Neural cell (in vitro differentiated cells): ENCODE results near the gene HACE1. TPM values are rescaled to one million over a fixed set of nuclear protein-coding genes. Genes with fewer than 3 reads are reported as not detected.

ENCODE experiments used
- H2AFZ ChIP-seq: fragments of 200-600, 300-800 bp; sonication (generic), shearing (Covaris generic); 2 replicates; pipeline ENCODE4 v1.6.0; 2014; ENCODE audit warnings: low read depth, mild to moderate bottlenecking, antibody characterized with exemption, low read length, moderate library complexity
- H3F3A ChIP-seq: fragments of 200-600 bp; shearing (Covaris generic); 2 replicates; pipeline ENCODE4 v1.6.1; 2016; ENCODE audit warnings: mild to moderate bottlenecking, moderate library complexity, mixed read lengths, antibody characterized with exemption, low read length; ENCODE audit not compliant: insufficient read depth, poor library complexity, severe bottlenecking
- H3K27ac ChIP-seq: fragments of 200-600, 300-800 bp; sonication (generic), shearing (Covaris generic); 2 replicates; pipeline ENCODE4 v1.5.1; 2014; ENCODE audit warnings: mild to moderate bottlenecking, low read length, moderate library complexity
- H3K27me3 ChIP-seq: fragments of 300-800, 200-600 bp; sonication (generic), shearing (Covaris generic); 2 replicates; pipeline ENCODE4 v1.6.0; 2014; ENCODE audit warnings: mild to moderate bottlenecking, low read depth, low read length, moderate library complexity; ENCODE audit not compliant: insufficient read depth
- H3K36me3 ChIP-seq: fragments of 300-800, 200-600 bp; sonication (generic), shearing (Covaris generic); 2 replicates; pipeline ENCODE4 v1.5.1; 2014; ENCODE audit warnings: mild to moderate bottlenecking, antibody characterized with exemption, low read length, moderate library complexity; ENCODE audit not compliant: insufficient read depth
- H3K4me2 ChIP-seq: fragments of 300-800, 200-600 bp; sonication (generic), shearing (Covaris generic); 2 replicates; pipeline ENCODE4 v1.6.0; 2014; ENCODE audit warnings: mild to moderate bottlenecking, low read length
- H3K4me3 ChIP-seq: fragments of 300-800, 200-600 bp; sonication (generic), shearing (Covaris generic); 2 replicates; pipeline ENCODE4 v1.5.1; 2014; ENCODE audit warnings: mild to moderate bottlenecking, low read length, moderate library complexity
- H3K79me2 ChIP-seq: fragments of 200-600 bp; shearing (Covaris generic); replicated peaks from 2 replicates; pipeline ENCODE4 v1.6.0; 2014; ENCODE audit warnings: mild to moderate bottlenecking, low read length, moderate library complexity; ENCODE audit not compliant: insufficient read depth
- H3K9ac ChIP-seq: fragments of 300-800, 200-600 bp; sonication (generic), shearing (Covaris generic); 2 replicates; pipeline ENCODE4 v1.6.1; 2016; ENCODE audit warnings: mild to moderate bottlenecking, low read length, mixed read lengths
- H3K9me2 ChIP-seq: fragments of 200-600 bp; shearing (Covaris generic); 2 replicates; pipeline ENCODE4 v1.6.1; 2016; ENCODE audit warnings: mild to moderate bottlenecking, low read length, mixed read lengths; ENCODE audit not compliant: insufficient read depth
- H3K9me3 ChIP-seq: fragments of 200-600, 300-800 bp; sonication (generic), shearing (Covaris generic); 2 replicates; pipeline ENCODE4 v1.6.1; 2016; ENCODE audit warnings: mild to moderate bottlenecking, mixed run types, low read length, moderate library complexity, mixed read lengths
- H4K20me1 ChIP-seq: fragments of 200-600 bp; shearing (Covaris generic); 2 replicates; pipeline ENCODE4 v1.6.1; 2016; ENCODE audit warnings: mild to moderate bottlenecking, mixed run types; ENCODE audit not compliant: insufficient read depth
- EP300 ChIP-seq: fragments of 450-650 bp; conservative IDR thresholded peaks from 2 replicates; pipeline ENCODE4 v1.6.1; 2014; ENCODE audit warnings: antibody characterized with exemption, mild to moderate bottlenecking, moderate library complexity; ENCODE audit not compliant: poor library complexity, severe bottlenecking
- EZH2 ChIP-seq: fragments of 200-600, 300-800 bp; shearing (Covaris generic), sonication (generic); IDR thresholded peaks from 2 replicates; pipeline ENCODE4 v1.6.1; 2014; ENCODE audit warnings: antibody characterized with exemption, low read length, borderline replicate concordance, mild to moderate bottlenecking; ENCODE audit not compliant: insufficient read depth, poor library complexity, severe bottlenecking
- MXI1 ChIP-seq: fragments of 450-650 bp; conservative IDR thresholded peaks from 2 replicates; pipeline ENCODE4 v1.6.1; 2014; ENCODE audit warnings: antibody characterized with exemption, mild to moderate bottlenecking; ENCODE audit not compliant: poor library complexity, severe bottlenecking
- POLR2AphosphoS5 ChIP-seq: IDR thresholded peaks from 2 replicates; pipeline ENCODE4 v1.6.1; 2012
- RAD21 ChIP-seq: fragments of 450-650 bp; conservative IDR thresholded peaks from 2 replicates; pipeline ENCODE4 v1.6.1; 2014; ENCODE audit warnings: antibody characterized with exemption, mild to moderate bottlenecking, moderate library complexity
- SMC3 ChIP-seq: fragments of 450-650 bp; conservative IDR thresholded peaks from 2 replicates; pipeline ENCODE4 v1.6.1; 2014; ENCODE audit warnings: antibody characterized with exemption, mild to moderate bottlenecking, moderate library complexity; ENCODE audit not compliant: poor library complexity
- TAF1 ChIP-seq: IDR thresholded peaks from 2 replicates; pipeline ENCODE4 v1.6.1; 2012; ENCODE audit warnings: low read depth
- polyA plus RNA-seq: library from polyadenylated mRNA; depleted of rRNA; stranded (reverse); fragments of >200 nt; gene quantifications from 2 replicates; pipeline ENCODE4 v1.2.3, GENCODE V29; 2014
- TF ChIP-seq, protein P1 (sequence below): fragments of 450-650 bp; IDR thresholded peaks from 2 replicates; pipeline ENCODE4 v1.5.1; 2014; ENCODE audit warnings: antibody characterized with exemption, mild to moderate bottlenecking, moderate library complexity; ENCODE audit not compliant: poor library complexity, severe bottlenecking
- TF ChIP-seq, protein P2 (sequence below): IDR thresholded peaks from 2 replicates; pipeline ENCODE4 v1.6.1; 2012; ENCODE audit warnings: borderline replicate concordance

HACE1 gene
- polyA plus RNA-seq, 1 donor from 2014 or later: 70.6 TPM

- no peaks in the 10 kb centered on the region for H3K36me3 ChIP-seq
- TF ChIP-seq SMC3: no peak
- TF ChIP-seq EP300: no peak
- no peak for TF ChIP-seq TAF1
- TF ChIP-seq MXI1: no peak
- no peak for TF ChIP-seq POLR2AphosphoS5
- TF ChIP-seq, protein P1, sequence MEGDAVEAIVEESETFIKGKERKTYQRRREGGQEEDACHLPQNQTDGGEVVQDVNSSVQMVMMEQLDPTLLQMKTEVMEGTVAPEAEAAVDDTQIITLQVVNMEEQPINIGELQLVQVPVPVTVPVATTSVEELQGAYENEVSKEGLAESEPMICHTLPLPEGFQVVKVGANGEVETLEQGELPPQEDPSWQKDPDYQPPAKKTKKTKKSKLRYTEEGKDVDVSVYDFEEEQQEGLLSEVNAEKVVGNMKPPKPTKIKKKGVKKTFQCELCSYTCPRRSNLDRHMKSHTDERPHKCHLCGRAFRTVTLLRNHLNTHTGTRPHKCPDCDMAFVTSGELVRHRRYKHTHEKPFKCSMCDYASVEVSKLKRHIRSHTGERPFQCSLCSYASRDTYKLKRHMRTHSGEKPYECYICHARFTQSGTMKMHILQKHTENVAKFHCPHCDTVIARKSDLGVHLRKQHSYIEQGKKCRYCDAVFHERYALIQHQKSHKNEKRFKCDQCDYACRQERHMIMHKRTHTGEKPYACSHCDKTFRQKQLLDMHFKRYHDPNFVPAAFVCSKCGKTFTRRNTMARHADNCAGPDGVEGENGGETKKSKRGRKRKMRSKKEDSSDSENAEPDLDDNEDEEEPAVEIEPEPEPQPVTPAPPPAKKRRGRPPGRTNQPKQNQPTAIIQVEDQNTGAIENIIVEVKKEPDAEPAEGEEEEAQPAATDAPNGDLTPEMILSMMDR: no peak
- TF ChIP-seq RAD21: no peak
- TF ChIP-seq, protein P2, sequence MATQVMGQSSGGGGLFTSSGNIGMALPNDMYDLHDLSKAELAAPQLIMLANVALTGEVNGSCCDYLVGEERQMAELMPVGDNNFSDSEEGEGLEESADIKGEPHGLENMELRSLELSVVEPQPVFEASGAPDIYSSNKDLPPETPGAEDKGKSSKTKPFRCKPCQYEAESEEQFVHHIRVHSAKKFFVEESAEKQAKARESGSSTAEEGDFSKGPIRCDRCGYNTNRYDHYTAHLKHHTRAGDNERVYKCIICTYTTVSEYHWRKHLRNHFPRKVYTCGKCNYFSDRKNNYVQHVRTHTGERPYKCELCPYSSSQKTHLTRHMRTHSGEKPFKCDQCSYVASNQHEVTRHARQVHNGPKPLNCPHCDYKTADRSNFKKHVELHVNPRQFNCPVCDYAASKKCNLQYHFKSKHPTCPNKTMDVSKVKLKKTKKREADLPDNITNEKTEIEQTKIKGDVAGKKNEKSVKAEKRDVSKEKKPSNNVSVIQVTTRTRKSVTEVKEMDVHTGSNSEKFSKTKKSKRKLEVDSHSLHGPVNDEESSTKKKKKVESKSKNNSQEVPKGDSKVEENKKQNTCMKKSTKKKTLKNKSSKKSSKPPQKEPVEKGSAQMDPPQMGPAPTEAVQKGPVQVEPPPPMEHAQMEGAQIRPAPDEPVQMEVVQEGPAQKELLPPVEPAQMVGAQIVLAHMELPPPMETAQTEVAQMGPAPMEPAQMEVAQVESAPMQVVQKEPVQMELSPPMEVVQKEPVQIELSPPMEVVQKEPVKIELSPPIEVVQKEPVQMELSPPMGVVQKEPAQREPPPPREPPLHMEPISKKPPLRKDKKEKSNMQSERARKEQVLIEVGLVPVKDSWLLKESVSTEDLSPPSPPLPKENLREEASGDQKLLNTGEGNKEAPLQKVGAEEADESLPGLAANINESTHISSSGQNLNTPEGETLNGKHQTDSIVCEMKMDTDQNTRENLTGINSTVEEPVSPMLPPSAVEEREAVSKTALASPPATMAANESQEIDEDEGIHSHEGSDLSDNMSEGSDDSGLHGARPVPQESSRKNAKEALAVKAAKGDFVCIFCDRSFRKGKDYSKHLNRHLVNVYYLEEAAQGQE: no peak
- no peak for TF ChIP-seq EZH2
- no peak overlapping the region for H3K27ac ChIP-seq
- no peaks in the 10 kb centered on the region for H3K79me2 ChIP-seq
- H3K9me2 ChIP-seq: no peaks in the 10 kb centered on the region
- no peaks in the 10 kb centered on the region for H3K27me3 ChIP-seq
- H4K20me1 ChIP-seq: no peaks in the 10 kb centered on the region
- no peaks in the 10 kb centered on the region for H3K9me3 ChIP-seq
- H3K4me2 ChIP-seq: no peak overlapping the region
- H3K9ac ChIP-seq: no peak overlapping the region
- H2AFZ ChIP-seq: no peak overlapping the region
- H3F3A ChIP-seq: no peaks in the 10 kb centered on the region
- no peak overlapping the region for H3K4me3 ChIP-seq
Observed at GRCh38 chr6:104729433-104729832, 130.3 kb downstream of the HACE1 start.

GRCh38 chr6:104728448-104728847 is 131.3 kb downstream of the HACE1 start:
- H3K79me2 ChIP-seq: no peaks in the 10 kb centered on the region
- H3K36me3 ChIP-seq: no peaks in the 10 kb centered on the region
- no peaks in the 10 kb centered on the region for H3F3A ChIP-seq
- H3K4me2 ChIP-seq: no peak overlapping the region
- no peaks in the 10 kb centered on the region for H3K9me3 ChIP-seq
- no peak overlapping the region for H3K4me3 ChIP-seq
- no peaks in the 10 kb centered on the region for H4K20me1 ChIP-seq
- no peak overlapping the region for H2AFZ ChIP-seq
- no peaks in the 10 kb centered on the region for H3K9me2 ChIP-seq
- H3K27ac ChIP-seq: no peak overlapping the region
- H3K9ac ChIP-seq: no peak overlapping the region
- TF ChIP-seq, protein P2: no peak
- TF ChIP-seq, protein P1: no peak
- TF ChIP-seq EZH2: no peak
- TF ChIP-seq RAD21: no peak
- no peak for TF ChIP-seq EP300
- TF ChIP-seq MXI1: no peak
- TF ChIP-seq TAF1: no peak
- TF ChIP-seq SMC3: no peak
- TF ChIP-seq POLR2AphosphoS5: no peak
- H3K27me3 ChIP-seq: no peaks in the 10 kb centered on the region
